ENCODE measurements around the gene NGLY1. TPM values are rescaled to one million over a fixed set of nuclear protein-coding genes. Genes with fewer than 3 reads are reported as not detected.

Gene NGLY1, protein sequence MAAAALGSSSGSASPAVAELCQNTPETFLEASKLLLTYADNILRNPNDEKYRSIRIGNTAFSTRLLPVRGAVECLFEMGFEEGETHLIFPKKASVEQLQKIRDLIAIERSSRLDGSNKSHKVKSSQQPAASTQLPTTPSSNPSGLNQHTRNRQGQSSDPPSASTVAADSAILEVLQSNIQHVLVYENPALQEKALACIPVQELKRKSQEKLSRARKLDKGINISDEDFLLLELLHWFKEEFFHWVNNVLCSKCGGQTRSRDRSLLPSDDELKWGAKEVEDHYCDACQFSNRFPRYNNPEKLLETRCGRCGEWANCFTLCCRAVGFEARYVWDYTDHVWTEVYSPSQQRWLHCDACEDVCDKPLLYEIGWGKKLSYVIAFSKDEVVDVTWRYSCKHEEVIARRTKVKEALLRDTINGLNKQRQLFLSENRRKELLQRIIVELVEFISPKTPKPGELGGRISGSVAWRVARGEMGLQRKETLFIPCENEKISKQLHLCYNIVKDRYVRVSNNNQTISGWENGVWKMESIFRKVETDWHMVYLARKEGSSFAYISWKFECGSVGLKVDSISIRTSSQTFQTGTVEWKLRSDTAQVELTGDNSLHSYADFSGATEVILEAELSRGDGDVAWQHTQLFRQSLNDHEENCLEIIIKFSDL
- 65.0 and 70.7 TPM in 2 replicates for total RNA-seq

DNA sequence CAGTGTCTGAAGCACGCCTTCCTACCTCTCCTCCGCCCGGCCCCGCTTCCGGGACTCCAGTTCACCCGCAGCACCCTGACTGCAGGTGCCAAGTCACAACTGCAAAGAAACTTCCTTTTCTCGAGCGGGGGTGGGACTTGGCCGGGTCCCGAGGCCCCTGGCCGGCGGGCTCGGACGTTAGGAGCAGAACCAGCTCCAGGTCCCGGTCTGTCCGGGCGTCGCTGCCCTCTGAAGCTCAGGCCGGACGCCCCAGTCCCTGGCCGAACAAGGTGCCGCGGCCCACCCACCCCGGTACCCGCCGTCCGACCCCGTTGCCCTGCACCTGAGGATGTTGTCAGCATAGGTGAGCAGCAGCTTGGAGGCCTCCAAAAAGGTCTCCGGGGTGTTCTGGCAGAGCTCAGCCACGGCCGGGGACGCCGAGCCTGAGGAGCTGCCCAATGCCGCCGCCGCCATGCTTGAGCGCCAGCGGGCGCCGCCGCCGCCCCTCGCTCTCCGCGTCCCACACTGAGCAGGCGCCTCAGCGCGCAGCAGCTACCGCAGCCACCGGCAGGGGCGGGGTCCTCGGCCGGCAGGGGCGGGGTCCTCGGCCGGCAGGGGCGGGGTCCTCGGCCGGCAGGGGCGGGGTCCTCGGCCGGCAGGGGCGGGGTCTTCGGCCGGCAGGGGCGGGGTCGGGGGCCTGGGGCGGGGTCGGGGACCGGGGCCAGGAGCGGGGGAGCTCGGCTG lies at the start of gene NGLY1:
Gene NGLY1, minus strand, starts transcription at position 506 of the 723 bp plus-strand sequence. Its CDS starts 53 bp downstream, at position 453.
- Mint-ChIP-seq H3K4me1 (peaks cover 48% of the 10 kb centered on the region), H3K27me3 (no peaks in the 10 kb centered on the region), H3K9me3 (no peaks in the 10 kb centered on the region), H3K36me3 (ENCODE audit: low read depth) (peaks cover 22% of the 10 kb centered on the region), H3K4me3 (peak within 1 kb of the TSS; percentile 90), H3K27ac (peak within 1 kb of the TSS; percentile 89)
- DNase-seq, result peak; percentile 96
- intact Hi-C loops (cut with micrococcal nuclease), result loop anchor here (1.0 to 10.0 kb wide), 4 partner anchors 7 to 1868 kb away; partner anchors contain the start of genes NKIRAS1, OXSM and RPL15

DNA sequence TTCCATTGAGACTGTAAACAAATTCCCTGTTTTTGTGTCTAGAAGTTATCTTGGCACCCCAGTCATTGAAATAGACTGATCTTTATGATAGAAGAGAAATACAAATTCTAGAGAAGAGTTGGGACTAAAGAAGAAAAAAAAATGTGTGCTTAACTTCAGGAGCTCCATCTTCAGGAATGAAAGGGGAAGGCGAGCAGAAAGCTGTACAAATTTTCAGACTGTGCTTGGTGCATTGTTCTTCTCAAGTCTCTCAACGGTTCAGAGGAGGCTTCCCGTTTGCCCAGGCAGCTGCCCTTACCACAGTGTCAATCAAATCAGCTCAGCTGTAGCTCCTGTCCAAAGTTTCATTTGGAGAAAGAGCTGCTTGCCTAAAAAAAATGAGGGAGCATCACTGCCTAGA lies 48.3 kb upstream of the NGLY1 start:
- DNase-seq, result no peak
- intact Hi-C loops (cut with micrococcal nuclease), result no loop called here
- Mint-ChIP-seq H3K4me3 (no peak overlapping the region), H3K27ac (no peak overlapping the region), H3K9me3 (no peaks in the 10 kb centered on the region), H3K27me3 (peaks cover 8% of the 10 kb centered on the region), H3K4me1 (peaks cover 1% of the 10 kb centered on the region), H3K36me3 (ENCODE audit: low read depth) (no peaks in the 10 kb centered on the region)

DNA sequence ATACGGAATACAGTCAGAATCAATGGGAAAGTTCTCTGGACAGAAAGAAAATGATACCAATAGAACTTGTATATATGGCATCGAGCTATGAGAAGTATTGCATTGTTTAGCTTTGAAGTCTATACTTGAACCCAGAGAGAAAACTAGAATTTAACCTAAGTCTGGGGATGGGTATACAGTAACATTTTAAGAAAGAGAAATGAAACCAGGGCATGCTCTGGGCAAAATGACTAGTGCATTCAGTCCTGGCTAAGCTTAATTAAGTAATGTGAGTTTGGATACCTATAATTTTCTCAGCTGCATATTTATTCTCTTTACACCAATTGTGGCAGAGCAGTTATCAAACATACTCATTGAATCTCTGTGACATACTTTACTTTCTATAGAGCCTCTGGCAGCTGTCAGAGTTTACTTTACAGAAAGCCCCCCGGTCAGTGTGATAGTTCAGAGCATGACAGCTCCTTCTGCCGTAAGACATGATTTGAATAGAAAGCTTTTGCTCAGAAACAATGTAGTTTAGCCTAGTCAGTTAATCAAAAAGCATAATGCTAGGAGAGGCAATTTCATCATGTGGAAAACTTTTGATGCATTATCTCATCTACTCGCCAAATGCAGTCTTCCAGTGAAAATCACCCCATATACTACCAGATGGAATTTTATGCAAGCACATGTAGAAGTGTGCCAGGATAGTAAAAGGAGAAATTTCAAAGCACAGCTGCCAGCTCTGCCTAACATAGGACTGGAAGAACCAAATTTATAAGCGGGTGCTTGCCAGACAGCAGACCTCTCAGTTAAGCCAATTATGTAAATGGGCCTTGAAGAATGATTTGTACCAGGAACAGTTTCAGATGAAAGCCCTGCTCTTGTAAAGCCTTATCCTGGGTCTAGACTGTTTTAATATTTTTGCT lies 47.4 kb upstream of the NGLY1 start:
- no peak for DNase-seq
- Mint-ChIP-seq H3K36me3 (ENCODE audit: low read depth) (no peaks in the 10 kb centered on the region), H3K27me3 (peaks cover 8% of the 10 kb centered on the region), H3K4me3 (no peak overlapping the region), H3K27ac (no peak overlapping the region), H3K9me3 (peaks cover 4% of the 10 kb centered on the region), H3K4me1 (peaks cover 9% of the 10 kb centered on the region)
- intact Hi-C loops (cut with micrococcal nuclease), result no loop called here

DNA sequence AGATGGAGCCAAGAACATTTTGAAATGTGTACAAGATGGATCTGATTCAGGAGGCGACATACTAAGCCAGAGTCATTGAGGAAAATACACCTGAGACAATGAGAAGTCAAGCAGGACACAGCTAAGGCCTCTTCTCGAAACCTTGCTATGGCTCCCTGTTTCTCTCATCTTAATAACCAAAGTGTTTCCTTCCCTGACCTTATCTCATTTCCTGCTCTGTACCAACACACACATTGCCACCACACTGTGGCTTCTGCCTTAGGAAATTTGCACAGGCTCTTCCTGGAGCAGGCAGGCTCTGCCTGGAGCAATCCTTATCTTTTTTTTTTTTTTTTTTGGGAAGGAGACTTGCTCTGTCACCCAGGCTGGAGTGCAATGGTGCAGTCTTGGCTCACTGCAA lies 43.3 kb upstream of the NGLY1 start:
- DNase-seq, result no peak
- Mint-ChIP-seq H3K9me3 (peaks cover 16% of the 10 kb centered on the region), H3K27me3 (peaks cover 5% of the 10 kb centered on the region), H3K36me3 (ENCODE audit: low read depth) (no peaks in the 10 kb centered on the region), H3K27ac (no peak overlapping the region), H3K4me1 (peaks cover 9% of the 10 kb centered on the region), H3K4me3 (no peak overlapping the region)
- intact Hi-C loops (cut with micrococcal nuclease), result no loop called here

DNA sequence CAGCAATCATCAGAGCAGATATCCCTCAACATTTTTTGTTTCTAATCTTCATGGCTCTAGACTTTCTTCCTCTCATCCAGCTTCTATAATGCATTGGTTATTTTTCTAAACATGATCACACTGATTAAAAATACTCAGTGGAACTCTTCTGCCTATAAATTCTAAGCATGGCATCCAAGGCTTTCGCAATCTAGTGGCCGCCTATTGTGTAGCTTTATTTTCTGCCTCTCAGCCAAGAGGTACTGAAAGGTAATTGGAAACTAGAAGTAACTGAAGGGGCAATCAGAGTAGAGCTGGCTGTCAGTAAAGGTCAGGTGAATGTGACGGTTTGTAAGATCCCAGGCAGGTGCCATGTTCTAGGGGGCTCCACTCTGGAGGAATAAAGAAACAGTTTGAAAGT lies 40.1 kb upstream of the NGLY1 start:
- intact Hi-C loops (cut with micrococcal nuclease), result no loop called here
- no peak for DNase-seq
- no peak overlapping the region for H3K4me3 Mint-ChIP-seq
- peaks cover 16% of the 10 kb centered on the region for H3K9me3 Mint-ChIP-seq
- H3K27me3 Mint-ChIP-seq, result peaks cover 3% of the 10 kb centered on the region
- H3K4me1 Mint-ChIP-seq, result peaks cover 9% of the 10 kb centered on the region
- no peak overlapping the region for H3K27ac Mint-ChIP-seq
- H3K36me3 Mint-ChIP-seq (ENCODE audit: low read depth), result no peaks in the 10 kb centered on the region

DNA sequence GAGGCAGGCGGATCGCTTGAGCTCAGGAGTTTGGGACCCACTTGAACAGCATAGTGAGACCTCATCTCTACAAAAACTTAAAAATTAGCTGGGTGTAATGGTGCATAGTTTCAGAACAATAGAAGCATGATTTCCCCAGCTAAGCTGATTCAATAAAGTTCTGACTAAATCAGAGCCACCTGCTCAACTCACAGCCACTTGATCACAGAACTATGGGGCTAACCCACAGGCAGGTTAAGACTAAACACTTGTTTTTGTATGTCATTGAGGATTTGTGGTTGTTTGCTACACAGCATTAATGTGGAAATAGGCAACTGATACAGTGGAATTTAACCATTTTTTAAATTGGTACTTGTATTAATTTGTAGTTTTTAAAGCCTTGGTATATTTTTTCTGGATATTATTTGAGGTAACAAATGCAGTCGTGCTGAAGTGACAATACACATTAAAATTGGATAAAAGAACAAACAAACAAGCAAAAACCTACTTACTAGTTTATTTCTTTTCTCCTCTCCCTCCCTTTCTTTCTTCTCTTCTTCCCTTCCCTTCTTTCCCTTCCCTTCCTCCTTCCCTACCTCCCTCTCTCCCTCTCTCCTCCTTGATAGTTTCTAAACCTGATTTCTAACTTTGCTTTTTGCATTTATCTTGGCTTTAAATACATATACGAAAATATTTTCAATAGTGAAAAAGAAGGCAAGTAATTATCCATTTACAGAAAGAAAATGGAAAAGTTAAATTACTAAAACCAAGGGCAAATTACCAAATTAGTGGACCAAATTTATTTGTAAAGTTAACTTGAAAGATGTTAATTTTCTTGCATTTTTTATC lies 38.7 kb upstream of the NGLY1 start:
- no peak for DNase-seq
- no peaks in the 10 kb centered on the region for H3K36me3 Mint-ChIP-seq (ENCODE audit: low read depth)

DNA sequence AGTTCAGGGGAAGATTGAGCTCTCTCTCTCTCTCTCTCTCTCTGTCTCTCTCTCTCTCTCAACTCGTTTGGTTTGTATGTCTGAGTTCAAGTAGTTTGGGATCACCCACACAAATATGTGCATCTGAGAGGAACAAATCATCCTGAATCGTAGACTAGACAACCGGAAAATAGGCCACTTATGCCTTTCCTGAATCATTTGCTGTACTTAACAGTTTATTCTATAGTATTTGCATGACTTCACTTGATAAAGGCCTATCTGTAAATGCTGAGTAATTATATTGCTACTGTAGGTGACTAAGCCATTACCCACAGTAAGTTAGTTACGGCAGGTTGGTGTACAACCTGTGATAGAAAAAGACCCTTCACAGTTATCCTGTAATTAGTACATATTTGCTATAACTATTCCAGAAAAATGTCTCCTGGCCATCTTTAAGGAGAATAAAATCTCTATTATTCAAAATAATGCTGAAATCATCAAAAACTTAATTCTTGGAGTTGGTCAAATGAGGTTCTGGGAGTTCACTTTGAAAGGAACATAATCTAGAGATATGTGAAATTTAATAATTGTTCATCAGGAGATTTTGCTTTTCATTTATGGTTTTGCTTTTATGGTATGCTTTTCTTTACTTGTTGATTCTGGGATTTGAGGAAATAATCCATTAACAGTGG lies 37.7 kb upstream of the NGLY1 start:
- Mint-ChIP-seq H3K27ac (no peak overlapping the region), H3K36me3 (ENCODE audit: low read depth) (no peaks in the 10 kb centered on the region), H3K9me3 (peaks cover 14% of the 10 kb centered on the region), H3K4me1 (peaks cover 10% of the 10 kb centered on the region), H3K4me3 (no peak overlapping the region), H3K27me3 (peaks cover 3% of the 10 kb centered on the region)
- DNase-seq, result no peak
- intact Hi-C loops (cut with micrococcal nuclease), result no loop called here

More for the DNA sequence above, 38.7 kb upstream of the NGLY1 start:
- no peak overlapping the region for H3K27ac Mint-ChIP-seq
- peaks cover 16% of the 10 kb centered on the region for H3K9me3 Mint-ChIP-seq
- no peak overlapping the region for H3K4me3 Mint-ChIP-seq
- H3K4me1 Mint-ChIP-seq, result peaks cover 12% of the 10 kb centered on the region
- peaks cover 3% of the 10 kb centered on the region for H3K27me3 Mint-ChIP-seq
- intact Hi-C loops (cut with micrococcal nuclease), result no loop called here

DNA sequence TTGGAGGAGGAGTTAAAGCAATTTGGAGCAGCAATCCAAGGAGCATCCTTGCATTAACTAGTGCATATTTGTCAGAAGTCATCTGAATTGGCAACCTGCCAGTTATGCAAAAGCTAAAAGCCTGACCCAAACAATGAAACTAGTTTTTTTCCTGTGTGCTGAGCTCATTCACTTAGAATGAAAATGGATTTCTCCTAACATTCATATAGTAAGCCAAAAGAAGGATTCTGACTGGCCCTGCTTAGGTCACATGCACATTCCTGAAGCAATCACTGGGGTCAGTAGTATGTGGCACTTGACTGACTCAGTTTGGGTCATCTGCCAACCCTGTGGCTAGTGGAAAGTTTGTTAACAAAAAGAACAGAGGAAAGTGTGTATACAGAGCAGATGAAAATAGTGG lies 37.1 kb upstream of the NGLY1 start:
- Mint-ChIP-seq H3K36me3 (ENCODE audit: low read depth) (no peaks in the 10 kb centered on the region), H3K27ac (no peak overlapping the region), H3K27me3 (peaks cover 3% of the 10 kb centered on the region), H3K9me3 (peaks cover 12% of the 10 kb centered on the region), H3K4me1 (peaks cover 8% of the 10 kb centered on the region), H3K4me3 (no peak overlapping the region)
- DNase-seq, result no peak
- intact Hi-C loops (cut with micrococcal nuclease), result no loop called here

DNA sequence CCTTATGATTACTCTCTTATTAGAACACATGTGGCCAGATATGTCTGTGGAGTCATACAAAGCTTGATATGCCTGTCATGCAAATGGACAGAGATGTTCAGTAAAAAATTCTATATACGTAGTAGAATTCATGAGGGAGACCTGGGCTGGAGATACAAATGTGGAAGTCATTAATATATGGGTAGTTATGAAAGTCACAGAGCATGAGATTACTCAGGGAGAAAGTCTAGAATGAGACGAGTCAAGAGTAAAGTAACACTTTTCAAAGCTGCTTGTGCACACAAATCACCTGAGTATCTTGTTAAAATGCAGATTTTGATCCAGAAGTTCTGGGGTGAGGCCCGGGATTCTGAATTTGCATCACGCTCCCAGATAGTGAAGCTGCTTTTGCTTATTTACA lies 35.1 kb upstream of the NGLY1 start:
- Mint-ChIP-seq H3K27ac (no peak overlapping the region), H3K27me3 (peaks cover 3% of the 10 kb centered on the region), H3K4me3 (no peak overlapping the region), H3K36me3 (ENCODE audit: low read depth) (no peaks in the 10 kb centered on the region), H3K4me1 (peaks cover 8% of the 10 kb centered on the region), H3K9me3 (peaks cover 4% of the 10 kb centered on the region)
- no peak for DNase-seq
- intact Hi-C loops (cut with micrococcal nuclease), result no loop called here

DNA sequence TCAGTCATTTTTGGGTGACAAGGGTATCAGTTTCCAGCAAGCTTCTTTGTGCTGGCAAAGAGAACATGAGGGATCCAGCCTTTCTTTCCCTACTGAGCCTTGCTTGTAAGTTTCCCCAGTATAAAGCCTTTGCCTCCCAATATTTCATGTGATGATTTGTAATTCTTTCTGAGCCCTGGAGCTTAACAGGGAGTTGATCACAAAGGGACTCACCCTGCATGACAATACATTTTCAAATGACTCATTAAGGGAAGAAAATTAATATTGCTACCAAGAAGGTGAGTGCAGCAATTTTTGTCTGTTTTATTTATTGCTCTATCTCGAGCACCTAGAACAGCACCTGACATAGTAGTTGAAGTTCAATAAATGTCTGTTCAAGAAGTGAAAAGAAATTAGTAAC lies 34.4 kb upstream of the NGLY1 start:
- no peak overlapping the region for H3K4me3 Mint-ChIP-seq
- H3K27me3 Mint-ChIP-seq, result no peaks in the 10 kb centered on the region
- DNase-seq, result no peak
- no peak overlapping the region for H3K27ac Mint-ChIP-seq
- no peaks in the 10 kb centered on the region for H3K36me3 Mint-ChIP-seq (ENCODE audit: low read depth)
- H3K9me3 Mint-ChIP-seq, result no peaks in the 10 kb centered on the region
- peaks cover 8% of the 10 kb centered on the region for H3K4me1 Mint-ChIP-seq
- intact Hi-C loops (cut with micrococcal nuclease), result loop anchor here (2.0 kb wide), 1 partner anchor 27 kb away; the partner anchor contains the start of gene OXSM

DNA sequence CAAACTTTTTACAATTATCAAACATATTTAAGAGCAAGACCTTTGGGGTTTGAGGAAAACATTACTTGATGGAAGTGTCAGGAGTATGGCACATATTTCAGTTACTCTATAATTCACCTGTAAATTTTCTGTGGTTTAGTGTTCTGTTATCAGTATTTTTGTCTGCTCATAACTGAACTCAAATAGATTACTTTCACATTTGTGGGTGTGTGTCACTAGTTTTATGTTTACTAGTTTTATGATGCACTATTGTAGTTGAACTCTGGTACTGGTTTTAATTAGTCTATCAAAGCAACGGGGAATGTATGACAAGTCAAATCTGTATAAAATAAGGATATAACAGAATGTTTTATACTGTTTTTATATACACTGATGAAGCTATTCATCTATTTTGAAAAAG lies 33.9 kb upstream of the NGLY1 start:
- Mint-ChIP-seq H3K4me3 (no peak overlapping the region), H3K9me3 (no peaks in the 10 kb centered on the region), H3K4me1 (peaks cover 8% of the 10 kb centered on the region), H3K36me3 (ENCODE audit: low read depth) (no peaks in the 10 kb centered on the region), H3K27me3 (no peaks in the 10 kb centered on the region), H3K27ac (no peak overlapping the region)
- intact Hi-C loops (cut with micrococcal nuclease), result loop anchor here (2.0 kb wide), 1 partner anchor 26 kb away; the partner anchor contains the start of gene OXSM
- DNase-seq, result no peak

DNA sequence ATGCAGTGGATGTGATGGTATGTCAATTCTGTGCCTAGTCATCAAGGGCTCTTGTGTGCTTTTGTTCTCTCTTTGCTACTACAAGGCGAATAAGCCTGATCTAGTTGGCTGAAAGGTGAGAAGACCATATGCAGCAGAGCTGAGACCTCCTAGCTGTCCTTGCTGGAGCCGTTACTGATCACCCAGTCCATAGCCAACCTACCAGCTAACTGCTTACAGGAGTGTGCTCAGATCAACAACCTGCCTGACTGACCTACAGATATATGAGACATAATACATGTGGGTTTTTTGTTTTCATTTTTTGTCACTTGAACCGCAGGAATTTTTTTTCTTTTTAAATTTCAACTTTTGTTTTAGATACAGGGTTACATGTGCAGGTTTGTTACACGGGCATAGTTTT lies 29.4 kb upstream of the NGLY1 start:
- Mint-ChIP-seq H3K27ac (no peak overlapping the region), H3K4me1 (peaks cover 8% of the 10 kb centered on the region), H3K9me3 (no peaks in the 10 kb centered on the region), H3K4me3 (no peak overlapping the region), H3K27me3 (peaks cover 7% of the 10 kb centered on the region), H3K36me3 (ENCODE audit: low read depth) (no peaks in the 10 kb centered on the region)
- intact Hi-C loops (cut with micrococcal nuclease), result no loop called here
- DNase-seq, result no peak
